GM18511 (cell line): ENCODE measurements around the gene GGTLC1.
"Not testable (repeated sequence)": the region's sequence is repeated elsewhere in the genome, so short reads cannot be mapped to it uniquely, and the experiment has no call there.

ENCODE experiments used
- ATAC-seq: cut with Tn5 transposase; IDR thresholded peaks from one replicate; pipeline ENCODE4 v1.9.1; 2021; ENCODE audit warnings: mild to moderate bottlenecking, moderate library complexity; ENCODE audit not compliant: unreplicated experiment

The GGTLC1 gene

GRCh38 chr20:23995291-23995690 is 6.7 kb upstream of the GGTLC1 start:
- ATAC-seq = not testable (repeated sequence)

- not testable (repeated sequence) for ATAC-seq
Measured at GRCh38 chr20:23994001-23994633, 5.5 kb upstream of the GGTLC1 start.

GRCh38 chr20:23993440-23993839 is 4.9 kb upstream of the GGTLC1 start:
- ATAC-seq = not testable (repeated sequence)

GRCh38 chr20:23990296-23990695 is 1.7 kb upstream of the GGTLC1 start:
- not testable (repeated sequence) for ATAC-seq

GRCh38 chr20:23988966-23989365 is 387 bp upstream of the GGTLC1 start:
- ATAC-seq = not testable (repeated sequence)

- ATAC-seq = not testable (repeated sequence)
Measured at GRCh38 chr20:23986716-23987115, 1.9 kb downstream of the GGTLC1 start.

GRCh38 chr20:23986310-23986709 is 2.3 kb downstream of the GGTLC1 start:
- not testable (repeated sequence) for ATAC-seq

GRCh38 chr20:23985790-23986225 is 2.8 kb downstream of the GGTLC1 start:
- not testable (repeated sequence) for ATAC-seq

- ATAC-seq = not testable (repeated sequence)
Measured at GRCh38 chr20:23985066-23985789, 3.4 kb downstream of the GGTLC1 start.

- not testable (repeated sequence) for ATAC-seq
Measured at GRCh38 chr20:23984476-23985023, 4.0 kb downstream of the GGTLC1 start.

- ATAC-seq = not testable (repeated sequence)
Measured at GRCh38 chr20:23982112-23983018, 6.2 kb downstream of the GGTLC1 start.

- ATAC-seq = not testable (repeated sequence)
Measured at GRCh38 chr20:23981526-23981925, 7.1 kb downstream of the GGTLC1 start.

- ATAC-seq = not testable (repeated sequence)
Measured at GRCh38 chr20:23981014-23981413, 7.6 kb downstream of the GGTLC1 start.

- ATAC-seq = not testable (repeated sequence)
Measured at GRCh38 chr20:23979899-23980811, 8.4 kb downstream of the GGTLC1 start.

- not testable (repeated sequence) for ATAC-seq
Measured at GRCh38 chr20:23979380-23979779, 9.2 kb downstream of the GGTLC1 start.

- not testable (repeated sequence) for ATAC-seq
Measured at GRCh38 chr20:23978457-23978856, 10.1 kb downstream of the GGTLC1 start.

GRCh38 chr20:23974966-23975365 is 13.6 kb downstream of the GGTLC1 start:
- ATAC-seq = no peak

GRCh38 chr20:23971310-23971709 is 17.3 kb downstream of the GGTLC1 start:
- no peak for ATAC-seq

- ATAC-seq = no peak
Measured at GRCh38 chr20:23970049-23970448, 18.5 kb downstream of the GGTLC1 start.

- no peak for ATAC-seq
Measured at GRCh38 chr20:23967616-23967979, 21.0 kb downstream of the GGTLC1 start.
